H9 (cell line): ENCODE measurements around the gene ELOVL6. TPM values are rescaled to one million over a fixed set of nuclear protein-coding genes. Genes with fewer than 3 reads are reported as not detected.

Experiments
- DNase-seq: peaks from one replicate; pipeline ENCODE4 v3.0.0-alpha.2; 2017
- H2AFZ ChIP-seq: one replicate; pipeline ENCODE4 v1.6.1; 2013; ENCODE audit warnings: mild to moderate bottlenecking, low read length, control low read depth, moderate library complexity
- H2AK5ac ChIP-seq: 2 replicates; pipeline ENCODE4 v1.6.1; 2013; ENCODE audit warnings: low read length, control low read depth, mixed read lengths; ENCODE audit not compliant: insufficient read length
- H2BK120ac ChIP-seq: one replicate; pipeline ENCODE4 v1.6.1; 2013; ENCODE audit warnings: low read depth, mild to moderate bottlenecking, low read length, control low read depth, inconsistent platforms; ENCODE audit not compliant: poor library complexity, severe bottlenecking
- H2BK12ac ChIP-seq: 2 replicates; pipeline ENCODE4 v1.6.1; 2013; ENCODE audit warnings: low read length, control low read depth, mixed read lengths, low read depth; ENCODE audit not compliant: insufficient read length
- H2BK15ac ChIP-seq: 2 replicates; pipeline ENCODE4 v1.6.1; 2013; ENCODE audit warnings: low read depth, low read length, control low read depth
- H2BK20ac ChIP-seq: one replicate; pipeline ENCODE4 v1.6.1; 2013; ENCODE audit warnings: low read depth, mild to moderate bottlenecking, low read length, control low read depth, inconsistent platforms; ENCODE audit not compliant: poor library complexity, severe bottlenecking
- H2BK5ac ChIP-seq: 2 replicates; pipeline ENCODE4 v1.6.1; 2013; ENCODE audit warnings: low read length, control low read depth, mixed read lengths; ENCODE audit not compliant: insufficient read length
- H3K14ac ChIP-seq: 2 replicates; pipeline ENCODE4 v1.6.1; 2013; ENCODE audit warnings: low read length, control low read depth; ENCODE audit not compliant: insufficient read depth
- H3K18ac ChIP-seq: 2 replicates; pipeline ENCODE4 v1.6.1; 2013; ENCODE audit warnings: low read depth, mild to moderate bottlenecking, mixed read lengths, low read length, control low read depth; ENCODE audit not compliant: insufficient read length
- H3K23ac ChIP-seq: 2 replicates; pipeline ENCODE4 v1.6.1; 2013; ENCODE audit warnings: low read length, control low read depth, mixed read lengths, low read depth; ENCODE audit not compliant: insufficient read length
- H3K23me2 ChIP-seq: 2 replicates; pipeline ENCODE4 v1.6.1; 2013; ENCODE audit warnings: low read depth, mild to moderate bottlenecking, mixed read lengths, low read length, control low read depth; ENCODE audit not compliant: insufficient read length, poor library complexity, severe bottlenecking
- H3K27ac ChIP-seq: 2 replicates; pipeline ENCODE4 v1.5.1; 2013; ENCODE audit warnings: low read length, control low read depth, mixed read lengths, low read depth; ENCODE audit not compliant: insufficient read length
- H3K27me3 ChIP-seq: 2 replicates; pipeline ENCODE4 v1.6.1; 2013; ENCODE audit warnings: low read length, control low read depth, inconsistent platforms; ENCODE audit not compliant: insufficient read depth
- H3K4ac ChIP-seq: 2 replicates; pipeline ENCODE4 v1.6.1; 2013; ENCODE audit warnings: low read depth, mild to moderate bottlenecking, control low read depth, inconsistent platforms, low read length, moderate library complexity
- H3K4me1 ChIP-seq: 2 replicates; pipeline ENCODE4 v1.6.1; 2013; ENCODE audit warnings: low read length, control low read depth, inconsistent platforms; ENCODE audit not compliant: insufficient read depth
- H3K4me2 ChIP-seq: 2 replicates; pipeline ENCODE4 v1.6.1; 2013; ENCODE audit warnings: low read length, control low read depth, mixed read lengths; ENCODE audit not compliant: insufficient read length, insufficient read depth
- H3K56ac ChIP-seq: 2 replicates; pipeline ENCODE4 v1.6.1; 2013; ENCODE audit warnings: low read depth, mild to moderate bottlenecking, mixed read lengths, low read length, control low read depth; ENCODE audit not compliant: insufficient read length
- H3K79me1 ChIP-seq: 2 replicates; pipeline ENCODE4 v1.6.1; 2013; ENCODE audit warnings: low read depth, mild to moderate bottlenecking, moderate library complexity, low read length, control low read depth, inconsistent platforms; ENCODE audit not compliant: insufficient read depth, poor library complexity, severe bottlenecking
- H3K79me2 ChIP-seq: 2 replicates; pipeline ENCODE4 v1.6.1; 2013; ENCODE audit warnings: low read length, control low read depth, inconsistent platforms; ENCODE audit not compliant: insufficient read depth
- H3K9ac ChIP-seq: 2 replicates; pipeline ENCODE4 v1.6.1; 2013; ENCODE audit warnings: low read length, control low read depth, mixed read lengths; ENCODE audit not compliant: insufficient read length; ENCODE audit errors: extremely low read depth
- H3K9me3 ChIP-seq: one replicate; pipeline ENCODE4 v1.6.1; 2013; ENCODE audit warnings: low read depth, low read length, inconsistent platforms; ENCODE audit not compliant: control insufficient read depth
- H3T11ph ChIP-seq: one replicate; pipeline ENCODE4 v1.6.1; 2013; ENCODE audit warnings: mild to moderate bottlenecking, low read length, control low read depth, inconsistent platforms
- H4K20me1 ChIP-seq: one replicate; pipeline ENCODE4 v1.6.1; 2013; ENCODE audit not compliant: control insufficient read depth, insufficient read length, insufficient read depth
- H4K5ac ChIP-seq: 2 replicates; pipeline ENCODE4 v1.6.1; 2013; ENCODE audit warnings: low read depth, mild to moderate bottlenecking, mixed read lengths, low read length, control low read depth; ENCODE audit not compliant: insufficient read length
- H4K8ac ChIP-seq: replicated peaks from 2 replicates; pipeline ENCODE4 v1.6.1; 2013; ENCODE audit warnings: low read length, control low read depth, mixed read lengths, low read depth; ENCODE audit not compliant: insufficient read length
- H4K91ac ChIP-seq: 2 replicates; pipeline ENCODE4 v1.6.1; 2013; ENCODE audit warnings: low read depth, mild to moderate bottlenecking, moderate library complexity, mixed read lengths, low read length, control low read depth; ENCODE audit not compliant: insufficient read length
- H3K27ac Mint-ChIP-seq, 3 experiments: 2 replicates in 2 of 3; 3 replicates in 1 of 3; pipeline ENCODE4 v1.8.0; 2020 to 2021; ENCODE audit warnings: mixed read lengths in 3 of 3, mild to moderate bottlenecking in 1 of 3, moderate library complexity in 1 of 3
- H3K27me3 Mint-ChIP-seq: 2 replicates; pipeline ENCODE4 v1.8.0; 2021; ENCODE audit warnings: low read depth, mild to moderate bottlenecking, moderate library complexity, mixed read lengths
- H3K36me3 Mint-ChIP-seq, 3 experiments: 2 replicates in 2 of 3; 3 replicates in 1 of 3; pipeline ENCODE4 v1.8.0; 2020 to 2021; ENCODE audit warnings: low read depth in 3 of 3, mixed read lengths in 3 of 3; ENCODE audit not compliant: insufficient read depth in 1 of 3
- H3K4me1 Mint-ChIP-seq, 2 experiments: 2 replicates each; pipeline ENCODE4 v1.8.0; 2020; ENCODE audit warnings: mixed read lengths in 2 of 2
- H3K4me3 Mint-ChIP-seq, 2 experiments: 2 replicates in 1 of 2; 3 replicates in 1 of 2; pipeline ENCODE4 v1.8.0; 2020 to 2021; ENCODE audit warnings: mild to moderate bottlenecking in 2 of 2, mixed read lengths in 2 of 2, moderate library complexity in 1 of 2
- H3K9me3 Mint-ChIP-seq, 2 experiments: 2 replicates in 1 of 2; 3 replicates in 1 of 2; pipeline ENCODE4 v1.8.0; 2020; ENCODE audit warnings: mild to moderate bottlenecking in 2 of 2, mixed read lengths in 2 of 2, moderate library complexity in 1 of 2
- CTCF ChIP-seq: fragments of 200-600 bp; sonication (generic); conservative IDR thresholded peaks from 3 replicates; pipeline ENCODE4 v1.8.0; 2021; ENCODE audit warnings: antibody characterized with exemption, mild to moderate bottlenecking
- WGBS: extraction: QIAGEN DNeasy Blood & Tissue Kit; methylation state at CpG from one replicate; pipeline ENCODE4 v1.1.7; 2013; ENCODE audit warnings: missing lambda C conversion rate, low lambda C conversion rate, mixed read lengths; ENCODE audit not compliant: insufficient read length; ENCODE audit errors: extremely low coverage; 5-methylcytosine and 5-hydroxymethylcytosine counted together
- total RNA-seq: library from RNA; stranded (reverse); gene quantifications from 2 replicates; pipeline ENCODE4 v1.2.1, GENCODE V29; 2021

The ELOVL6 gene
- total RNA-seq, 1 experiment from 2014 or later: 64.6 TPM

DNA sequence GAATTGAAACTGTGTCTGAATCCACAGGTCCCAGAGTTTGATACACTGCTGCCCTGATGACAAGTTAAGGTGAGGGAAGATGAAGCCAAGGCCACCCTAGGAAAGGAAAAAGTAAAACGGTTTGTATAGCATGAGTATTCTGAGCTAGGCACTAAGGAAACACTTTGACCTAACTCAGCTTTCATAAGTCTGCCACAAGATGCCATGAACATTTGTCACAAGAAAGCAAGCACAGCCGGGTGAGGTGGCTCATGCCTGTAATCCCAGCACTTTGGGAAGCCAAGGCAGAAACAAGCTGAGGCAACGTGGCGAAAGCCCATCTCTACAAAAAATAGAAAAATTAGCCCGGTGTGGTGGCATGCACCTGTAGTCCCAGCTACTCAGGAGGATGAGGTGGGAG, 34.2 kb downstream of the ELOVL6 start:
- H4K91ac ChIP-seq: no peak overlapping the region
- peaks cover 7 to 12% of the 10 kb centered on the region in 2 experiments for H3K4me1 Mint-ChIP-seq

More for the DNA sequence above, 34.2 kb downstream of the ELOVL6 start:
- no CpG with 5 or more reads among the region's 5 CpGs for WGBS
- Histone ChIP-seq H3K9me3 (no peaks in the 10 kb centered on the region), H3T11ph (no peak overlapping the region), H3K4ac (no peak overlapping the region), H3K56ac (no peak overlapping the region), H4K20me1 (no peaks in the 10 kb centered on the region), H3K27me3 (no peaks in the 10 kb centered on the region), H2AFZ (no peak overlapping the region), H3K23me2 (no peaks in the 10 kb centered on the region), H3K14ac (no peak overlapping the region), H3K4me2 (no peak overlapping the region), H2BK120ac (no peak overlapping the region), H2AK5ac (no peak overlapping the region), H2BK20ac (no peak overlapping the region), H2BK5ac (no peak overlapping the region), H4K5ac (no peak overlapping the region), H3K79me1 (no peaks in the 10 kb centered on the region), H4K8ac (no peak overlapping the region), H2BK15ac (no peak overlapping the region), H3K79me2 (no peaks in the 10 kb centered on the region; the same call in 1 of the 2 replicates), H3K27ac (no peak overlapping the region), H3K23ac (no peak overlapping the region), H2BK12ac (no peak overlapping the region), H3K18ac (no peak overlapping the region), H3K9ac (peak overlapping the region; percentile 13), H3K4me1 (no peaks in the 10 kb centered on the region)
- peaks cover 0 to 26% (median 2%) of the 10 kb centered on the region in 3 experiments; a peak in 3 of 7 replicates for H3K36me3 Mint-ChIP-seq
- no peaks in the 10 kb centered on the region for H3K9me3 Mint-ChIP-seq
- peak overlapping the region in 2 of 3 experiments; percentile 18 to 46; a peak in 2 of 7 replicates for H3K27ac Mint-ChIP-seq
- no peak for TF ChIP-seq CTCF
- DNase-seq: no peak
- H3K4me3 Mint-ChIP-seq: no peak overlapping the region
- no peaks in the 10 kb centered on the region for H3K27me3 Mint-ChIP-seq
